Stimulated activated naive CD8-positive, alpha-beta T cell treated with anti-CD3 and anti-CD28 coated beads, Interleukin-15, Interleukin-2, amounts not matched to agents 100 U/mL and 50 U/mL, for 24 hours (primary cell): ENCODE results near the gene RHAG.

ENCODE experiments used
- ATAC-seq: fragments of 150-1000 bp; cut with Tn5 transposase; one replicate; pipeline ENCODE4 v1.10.0; 2021
- DNase-seq: peaks from one replicate; pipeline ENCODE4 v3.0.0; 2021

The RHAG gene

DNA sequence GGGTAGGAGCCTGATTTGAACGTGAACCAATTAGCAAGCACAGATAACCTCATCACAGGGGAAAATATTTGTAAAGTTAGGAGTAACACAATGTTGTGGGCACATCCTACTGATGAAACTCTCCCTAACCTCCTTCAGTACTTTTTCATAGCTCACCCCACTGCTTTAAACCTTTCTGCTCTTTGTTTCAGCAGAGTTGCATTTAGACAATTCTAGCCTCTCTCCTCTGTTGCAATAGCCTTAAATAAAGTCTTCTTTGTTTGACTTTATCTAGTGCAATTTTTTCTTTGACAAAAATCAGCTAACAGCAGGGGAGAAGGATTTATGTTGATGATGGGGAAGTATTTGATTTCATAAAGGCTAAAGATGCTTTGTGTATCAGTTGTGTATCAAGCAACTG, 72.1 kb downstream of the RHAG start:
- DNase-seq (no peak), ATAC-seq (no peak)

DNA sequence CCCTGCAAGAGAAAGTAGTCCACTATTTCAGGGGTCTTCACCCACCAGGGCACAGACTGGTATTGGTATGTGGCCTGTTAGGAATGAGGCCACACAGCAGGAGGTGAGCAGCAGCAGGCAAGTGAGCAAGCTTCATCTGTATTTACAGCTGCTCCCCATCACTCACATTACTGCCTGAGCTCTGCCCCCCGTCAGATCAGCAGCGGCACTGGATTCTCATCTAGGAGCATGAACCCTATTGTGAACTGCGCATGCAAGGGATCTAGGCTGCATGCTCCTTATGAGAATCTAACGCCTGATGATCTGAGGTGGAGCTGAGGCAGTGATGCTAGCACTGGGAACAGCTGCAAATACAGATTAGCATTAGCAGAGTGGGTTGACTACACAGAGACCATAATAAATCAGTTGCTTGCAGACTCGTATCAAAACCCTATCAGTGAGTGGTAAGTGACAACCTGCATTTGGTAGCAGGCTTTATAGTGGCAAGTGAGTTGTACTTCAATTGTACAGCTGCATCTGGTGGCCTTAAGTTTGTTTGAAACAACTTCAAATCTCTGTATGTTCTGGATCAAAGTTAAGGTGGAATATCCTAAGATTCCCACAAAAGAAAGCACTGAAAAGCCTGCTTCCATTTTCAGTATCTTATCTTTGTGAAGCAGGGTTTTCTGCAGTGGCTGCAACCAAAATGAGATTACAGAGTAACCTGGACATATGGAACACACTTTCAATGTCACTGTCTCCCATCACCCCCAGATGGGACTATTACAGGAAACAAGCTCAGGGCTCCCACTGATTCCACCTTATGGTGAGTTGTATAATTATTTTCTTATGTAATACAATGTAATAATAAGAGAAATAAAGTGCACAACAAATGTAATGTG, 73.4 kb downstream of the RHAG start:
- DNase-seq (no peak), ATAC-seq (no peak)

DNA sequence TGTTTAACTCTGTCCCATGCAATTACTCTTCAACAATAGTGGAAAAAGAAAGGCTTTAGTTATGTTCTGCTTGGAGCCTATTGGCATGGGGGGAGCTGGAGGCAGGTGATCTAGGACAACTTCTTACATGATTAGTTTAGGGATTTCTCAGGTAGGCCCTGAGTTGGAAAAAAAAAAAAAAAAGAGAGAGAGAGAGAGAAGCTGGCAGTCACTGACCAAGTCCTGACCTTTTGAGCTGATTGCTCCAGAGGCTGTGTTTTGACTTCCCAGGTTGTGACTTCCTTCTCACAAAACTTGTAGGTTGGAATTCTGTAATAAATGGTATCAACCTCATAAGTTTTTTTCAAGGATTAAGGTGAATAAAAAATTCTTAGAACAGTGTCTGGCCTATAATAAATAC, 78.4 kb downstream of the RHAG start:
- DNase-seq (no peak), ATAC-seq (no peak)

DNA sequence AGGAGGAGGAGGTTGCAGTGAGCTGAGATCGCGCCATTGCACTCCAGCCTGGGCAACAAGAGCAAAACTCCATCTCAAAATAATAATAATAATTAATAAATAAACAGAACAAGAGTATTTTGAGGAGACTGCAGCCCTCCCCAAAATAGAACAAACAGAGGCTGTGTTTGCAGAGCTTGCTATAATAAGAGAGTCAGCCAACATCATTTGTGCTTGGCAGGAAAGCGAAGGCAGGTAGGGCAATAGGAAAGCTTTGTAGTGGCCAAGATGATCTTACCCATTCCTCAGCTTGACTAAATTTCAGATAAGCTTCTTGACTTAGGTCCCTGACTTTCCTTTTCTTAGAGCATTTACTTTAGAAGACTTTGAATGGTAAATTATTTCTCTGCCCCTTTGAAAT, 79.5 kb downstream of the RHAG start:
- ATAC-seq (no peak), DNase-seq (no peak)

DNA sequence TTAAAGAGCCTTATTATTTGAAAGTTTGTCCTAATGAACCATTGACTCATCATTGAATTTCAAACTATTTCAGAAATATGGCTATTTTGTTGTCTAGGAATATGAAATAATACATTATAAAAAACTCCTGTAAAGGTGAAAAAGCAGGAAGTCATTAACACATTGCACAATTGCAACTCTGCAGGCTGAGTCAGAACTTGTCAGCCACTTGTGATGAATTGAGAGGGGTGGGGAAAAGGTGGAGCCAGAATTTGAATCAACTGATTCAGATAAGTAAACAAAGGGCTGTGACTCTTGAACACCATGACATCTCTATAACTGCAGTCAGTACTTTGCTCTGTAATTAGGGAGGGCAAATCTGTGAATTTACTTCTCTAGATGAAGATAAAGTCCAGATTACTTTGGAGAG, 80.2 kb downstream of the RHAG start:
- DNase-seq: no peak
- peak; percentile 32 for ATAC-seq

DNA sequence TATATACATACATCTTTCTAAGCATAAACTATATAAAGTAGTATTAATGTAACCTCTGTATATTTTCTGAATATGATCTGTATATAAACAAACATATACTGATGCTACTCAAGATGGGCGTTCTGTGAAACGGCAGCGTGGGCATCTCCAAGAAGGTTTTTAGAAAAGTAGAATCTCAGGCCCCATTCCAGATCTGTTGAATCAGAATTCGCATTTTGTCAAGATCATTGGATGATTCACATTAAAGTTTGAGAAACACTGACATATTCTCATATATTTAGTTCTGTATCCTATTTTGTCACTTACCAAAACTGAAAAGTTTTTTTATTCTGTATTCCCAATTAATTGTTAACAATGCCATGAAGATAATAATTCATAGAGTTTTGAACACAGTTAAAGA, 80.7 kb downstream of the RHAG start:
- DNase-seq (no peak), ATAC-seq (no peak)
